Gastroesophageal sphincter (tissue), 3 donors: ENCODE measurements around the gene MC1R.

Experiments
- CTCF ChIP-seq, 4 experiments: fragments of 200-600 bp in 2 of 4; fragments of 450-650 bp in 2 of 4; sonication (generic) in 1 of 4; IDR thresholded peaks; one replicate each; pipeline ENCODE4 v1.5.1; 2017 to 2019; ENCODE audit warnings: antibody characterized with exemption in 4 of 4, mild to moderate bottlenecking in 2 of 4, moderate library complexity in 2 of 4
- EP300 ChIP-seq: sonication (generic); formaldehyde crosslinking; IDR thresholded peaks from one replicate; pipeline ENCODE4 v1.6.1; 2017; ENCODE audit warnings: antibody characterized with exemption, mild to moderate bottlenecking

GRCh38 chr16:89964201-89964600 lies 45.5 kb downstream of the MC1R start:
- TF ChIP-seq CTCF (IDR thresholded peaks at IDR 0.05), result no peak
- no peak for TF ChIP-seq EP300
